IPS-15b (cell line): ENCODE data around the gene GMPS.

Source experiments
- H3K27me3 ChIP-seq: one replicate; pipeline ENCODE4 v1.6.1; 2013; ENCODE audit warnings: low read length; ENCODE audit not compliant: control insufficient read depth, insufficient read depth
- H3K36me3 ChIP-seq: one replicate; pipeline ENCODE4 v1.6.1; 2013; ENCODE audit warnings: low read length; ENCODE audit not compliant: control insufficient read depth, insufficient read depth
- H3K4me1 ChIP-seq: one replicate; pipeline ENCODE4 v1.6.1; 2013; ENCODE audit warnings: mild to moderate bottlenecking, low read length; ENCODE audit not compliant: control insufficient read depth, insufficient read depth
- H3K4me3 ChIP-seq: one replicate; pipeline ENCODE4 v1.5.1; 2013; ENCODE audit warnings: low read depth, low read length
- H3K9ac ChIP-seq: one replicate; pipeline ENCODE4 v1.6.1; 2013; ENCODE audit warnings: low read depth, mild to moderate bottlenecking, low read length
- H3K9me3 ChIP-seq: one replicate; pipeline ENCODE4 v1.6.1; 2013; ENCODE audit warnings: mild to moderate bottlenecking, low read length; ENCODE audit not compliant: control insufficient read depth, insufficient read depth

Gene GMPS

DNA sequence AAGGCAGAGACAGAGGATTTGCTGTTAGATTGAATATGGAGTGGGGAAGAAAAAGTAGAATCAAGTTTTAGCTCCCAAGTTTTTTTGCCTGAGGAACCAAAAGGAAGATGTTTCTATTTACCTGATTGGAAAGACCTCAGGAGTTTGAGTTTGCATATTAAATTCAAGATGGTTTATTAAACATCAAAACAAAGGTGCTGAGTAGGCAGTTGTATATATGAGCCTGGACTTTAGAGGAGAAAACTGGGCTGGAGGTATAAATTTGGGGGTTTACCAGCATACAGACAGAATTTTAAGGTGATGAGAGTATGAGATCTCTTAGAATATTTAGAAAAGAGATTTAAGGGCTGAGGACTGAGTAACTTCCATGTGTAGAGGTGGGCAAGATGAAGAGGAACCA is 38.2 kb downstream of the GMPS start:
- no peaks in the 10 kb centered on the region for H3K27me3 ChIP-seq
- no peak overlapping the region for H3K9ac ChIP-seq
- no peaks in the 10 kb centered on the region for H3K4me1 ChIP-seq
- no peak overlapping the region for H3K4me3 ChIP-seq
- no peaks in the 10 kb centered on the region for H3K9me3 ChIP-seq
- H3K36me3 ChIP-seq = peaks cover 11% of the 10 kb centered on the region

GRCh38 chr3:155912090-155912489 is 41.6 kb downstream of the GMPS start:
- Histone ChIP-seq H3K4me3 (no peak overlapping the region), H3K27me3 (no peaks in the 10 kb centered on the region), H3K4me1 (no peaks in the 10 kb centered on the region), H3K36me3 (peaks cover 17% of the 10 kb centered on the region), H3K9ac (no peak overlapping the region), H3K9me3 (no peaks in the 10 kb centered on the region)

- Histone ChIP-seq H3K36me3 (peaks cover 17% of the 10 kb centered on the region), H3K4me1 (no peaks in the 10 kb centered on the region), H3K27me3 (no peaks in the 10 kb centered on the region), H3K9me3 (no peaks in the 10 kb centered on the region), H3K4me3 (no peak overlapping the region), H3K9ac (no peak overlapping the region)
Observed at GRCh38 chr3:155912579-155913190, 42.2 kb downstream of the GMPS start.

- no peaks in the 10 kb centered on the region for H3K4me1 ChIP-seq
- H3K9ac ChIP-seq = no peak overlapping the region
- no peaks in the 10 kb centered on the region for H3K9me3 ChIP-seq
- H3K36me3 ChIP-seq = peaks cover 17% of the 10 kb centered on the region
- no peaks in the 10 kb centered on the region for H3K27me3 ChIP-seq
- H3K4me3 ChIP-seq = no peak overlapping the region
Observed at GRCh38 chr3:155917781-155918180, 47.3 kb downstream of the GMPS start.

DNA sequence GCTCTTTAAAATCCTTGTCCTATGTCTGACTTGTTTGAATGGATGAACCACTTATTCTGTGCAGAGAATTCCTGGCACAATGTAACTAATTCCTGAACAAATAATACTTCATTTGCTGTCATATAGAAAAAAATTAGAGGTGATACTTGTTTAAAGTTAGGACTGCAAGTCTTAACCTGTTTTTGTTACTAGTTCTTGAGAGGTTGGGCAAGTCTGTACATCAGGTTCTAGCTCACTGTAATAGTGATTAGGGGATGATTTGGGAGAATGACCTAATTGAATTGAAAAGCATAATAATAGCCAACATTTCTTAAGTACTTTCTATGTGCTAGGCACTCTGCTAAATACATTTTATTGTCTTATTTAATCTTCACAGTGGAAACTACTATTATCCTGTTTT is 49.3 kb downstream of the GMPS start:
- H3K4me3 ChIP-seq = no peak overlapping the region
- no peaks in the 10 kb centered on the region for H3K9me3 ChIP-seq
- H3K9ac ChIP-seq = no peak overlapping the region
- H3K36me3 ChIP-seq = peaks cover 11% of the 10 kb centered on the region
- no peaks in the 10 kb centered on the region for H3K27me3 ChIP-seq
- H3K4me1 ChIP-seq = no peaks in the 10 kb centered on the region

GRCh38 chr3:155921486-155921885 is 51.0 kb downstream of the GMPS start:
- Histone ChIP-seq H3K27me3 (no peaks in the 10 kb centered on the region), H3K36me3 (peaks cover 5% of the 10 kb centered on the region), H3K9ac (no peak overlapping the region), H3K4me1 (no peaks in the 10 kb centered on the region), H3K9me3 (no peaks in the 10 kb centered on the region), H3K4me3 (no peak overlapping the region)

DNA sequence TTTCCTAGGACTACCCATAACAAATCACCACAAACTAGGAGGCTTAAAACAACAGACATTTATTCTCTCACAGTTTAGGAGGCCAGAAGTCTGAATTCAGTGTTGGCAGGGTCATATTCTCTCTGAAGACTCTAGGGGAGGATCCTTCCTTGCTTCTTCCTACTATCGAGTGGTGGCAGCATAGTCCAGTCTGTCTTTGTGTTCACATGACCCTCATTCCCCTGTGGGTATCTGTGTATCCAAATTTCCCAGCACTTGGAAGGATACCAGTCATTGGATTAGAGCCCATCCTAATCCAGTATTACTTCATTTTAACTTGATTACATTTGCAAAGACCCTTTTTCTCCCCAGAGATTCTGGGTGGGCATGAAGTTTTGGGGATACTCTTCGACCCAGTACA is 63.8 kb downstream of the GMPS start:
- no peak overlapping the region for H3K9ac ChIP-seq
- H3K27me3 ChIP-seq = no peaks in the 10 kb centered on the region
- H3K4me3 ChIP-seq = no peak overlapping the region
- peaks cover 16% of the 10 kb centered on the region for H3K36me3 ChIP-seq
- no peaks in the 10 kb centered on the region for H3K4me1 ChIP-seq
- H3K9me3 ChIP-seq = no peaks in the 10 kb centered on the region

GRCh38 chr3:155938409-155938808 is 68.0 kb downstream of the GMPS start:
- no peaks in the 10 kb centered on the region for H3K4me1 ChIP-seq
- H3K9me3 ChIP-seq = no peaks in the 10 kb centered on the region
- H3K36me3 ChIP-seq = peaks cover 13% of the 10 kb centered on the region
- no peaks in the 10 kb centered on the region for H3K27me3 ChIP-seq
- H3K4me3 ChIP-seq = no peak overlapping the region
- no peak overlapping the region for H3K9ac ChIP-seq

DNA sequence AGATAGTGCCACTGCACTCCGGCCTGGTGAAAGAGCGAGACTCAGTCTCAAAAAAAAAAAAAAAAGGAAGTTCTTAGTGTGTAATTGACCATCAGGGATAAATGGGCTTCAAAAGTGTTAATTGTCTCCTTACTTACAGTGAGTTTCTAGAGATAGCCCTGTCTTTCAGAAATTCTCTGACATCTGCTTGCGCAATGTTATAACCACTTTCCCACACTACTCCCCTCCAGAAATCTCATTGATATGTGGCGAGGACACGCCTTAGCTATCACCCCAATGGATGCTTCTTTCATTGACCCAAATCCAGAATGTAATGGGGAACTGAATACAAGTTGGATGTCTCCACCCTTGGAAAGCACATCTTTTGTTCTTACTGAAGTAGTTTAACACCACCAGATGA is 70.9 kb downstream of the GMPS start:
- Histone ChIP-seq H3K9ac (no peak overlapping the region), H3K4me1 (no peaks in the 10 kb centered on the region), H3K4me3 (no peak overlapping the region), H3K9me3 (no peaks in the 10 kb centered on the region), H3K36me3 (peaks cover 6% of the 10 kb centered on the region), H3K27me3 (no peaks in the 10 kb centered on the region)

- H3K4me1 ChIP-seq = no peaks in the 10 kb centered on the region
- H3K9ac ChIP-seq = no peak overlapping the region
- no peak overlapping the region for H3K4me3 ChIP-seq
- H3K36me3 ChIP-seq = no peaks in the 10 kb centered on the region
- H3K27me3 ChIP-seq = no peaks in the 10 kb centered on the region
- H3K9me3 ChIP-seq = no peaks in the 10 kb centered on the region
Observed at GRCh38 chr3:155944081-155944480, 73.6 kb downstream of the GMPS start.

DNA sequence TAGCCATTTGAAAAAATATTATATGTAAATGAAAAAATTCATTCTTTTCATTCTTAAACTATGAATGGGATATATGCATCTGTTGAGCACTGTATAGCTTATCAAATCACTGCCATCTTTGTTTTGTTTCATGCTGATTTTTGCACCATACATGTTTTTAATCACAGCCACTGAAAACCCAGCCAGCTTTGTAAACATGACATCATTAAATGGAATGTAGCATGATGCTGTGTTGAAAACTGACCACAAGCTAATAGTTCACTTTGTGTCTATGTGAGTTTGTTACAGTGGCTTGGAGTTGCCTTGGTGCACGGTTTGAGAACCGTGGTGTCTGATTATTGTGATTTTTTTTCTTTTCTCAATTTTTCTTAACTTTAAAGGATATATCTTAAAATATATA is 75.7 kb downstream of the GMPS start:
- Histone ChIP-seq H3K4me3 (no peak overlapping the region), H3K9me3 (no peaks in the 10 kb centered on the region), H3K36me3 (no peaks in the 10 kb centered on the region), H3K4me1 (peaks cover 5% of the 10 kb centered on the region), H3K27me3 (no peaks in the 10 kb centered on the region), H3K9ac (no peak overlapping the region)

- H3K4me1 ChIP-seq = peaks cover 8% of the 10 kb centered on the region
- no peak overlapping the region for H3K9ac ChIP-seq
- H3K4me3 ChIP-seq = no peak overlapping the region
- no peaks in the 10 kb centered on the region for H3K9me3 ChIP-seq
- H3K27me3 ChIP-seq = no peaks in the 10 kb centered on the region
- H3K36me3 ChIP-seq = no peaks in the 10 kb centered on the region
Observed at GRCh38 chr3:155948476-155948875, 78.0 kb downstream of the GMPS start.
